ENCODE measurements around the gene CLDN9. TPM values are rescaled to one million over a fixed set of nuclear protein-coding genes. Genes with fewer than 3 reads are reported as not detected.
A peak's percentile ranks its signal among the peaks of the same experiment; 100 is the strongest.

Gene CLDN9
- polyA plus RNA-seq (not detected in 2 replicates), polyA minus RNA-seq (not detected in 2 replicates)

GRCh38 chr16:3012828-3013420, at the start of gene CLDN9:
Gene CLDN9 (plus strand): TSS chr16:3012923. CDS start chr16:3013363, 440 bp downstream.
- peaks cover 52% of the 10 kb centered on the region for H3K27me3 ChIP-seq (ENCODE audit: insufficient read depth, low read depth, low read length)
- no peak for TF ChIP-seq SMC3 (conservative IDR thresholded peaks at IDR 0.05; ENCODE audit: poor library complexity)
- TF ChIP-seq REST (IDR thresholded peaks at IDR 0.05; ENCODE audit: borderline replicate concordance): no peak
- no peak for TF ChIP-seq RAD21 (conservative IDR thresholded peaks at IDR 0.05)
- TF ChIP-seq POLR2AphosphoS5 (IDR thresholded peaks at IDR 0.05): no peak
- TF ChIP-seq CTCF (IDR thresholded peaks at IDR 0.05; ENCODE audit: poor library complexity, severe bottlenecking): no peak
- TF ChIP-seq EZH2 (IDR thresholded peaks at IDR 0.05; ENCODE audit: borderline replicate concordance, insufficient read depth, low read length, poor library complexity, severe bottlenecking): no peak
- no peak for TF ChIP-seq TAF1 (IDR thresholded peaks at IDR 0.05; ENCODE audit: low read depth)
- no peak for TF ChIP-seq EP300 (conservative IDR thresholded peaks at IDR 0.05; ENCODE audit: poor library complexity, severe bottlenecking)
- TF ChIP-seq MXI1 (conservative IDR thresholded peaks at IDR 0.05; ENCODE audit: poor library complexity, severe bottlenecking): no peak
- no peaks in the 10 kb centered on the region for H4K20me1 ChIP-seq (ENCODE audit: insufficient read depth)
- H3K9ac ChIP-seq (ENCODE audit: low read length): no peak within 1 kb of the TSS
- H3K79me2 ChIP-seq (replicated peaks; ENCODE audit: insufficient read depth, low read length): no peaks in the 10 kb centered on the region
- no peak within 1 kb of the TSS for H3K4me2 ChIP-seq (ENCODE audit: low read length)
- no peak within 1 kb of the TSS for H2AFZ ChIP-seq (ENCODE audit: low read depth, low read length)
- no peak within 1 kb of the TSS for H3K27ac ChIP-seq (ENCODE audit: low read length)
- no peak within 1 kb of the TSS for H3K4me3 ChIP-seq (ENCODE audit: low read length)
- H3K9me3 ChIP-seq (ENCODE audit: low read length): no peaks in the 10 kb centered on the region
- no peaks in the 10 kb centered on the region for H3K36me3 ChIP-seq (ENCODE audit: insufficient read depth, low read length)
- H3F3A ChIP-seq (ENCODE audit: insufficient read depth, low read length, poor library complexity, severe bottlenecking): no peaks in the 10 kb centered on the region
- no peaks in the 10 kb centered on the region for H3K9me2 ChIP-seq (ENCODE audit: insufficient read depth, low read length)

- Histone ChIP-seq H4K20me1 (ENCODE audit: insufficient read depth) (no peaks in the 10 kb centered on the region), H2AFZ (ENCODE audit: low read depth, low read length) (no peak overlapping the region), H3K4me3 (ENCODE audit: low read length) (peak overlapping the region; percentile 65), H3F3A (ENCODE audit: insufficient read depth, low read length, poor library complexity, severe bottlenecking) (no peaks in the 10 kb centered on the region), H3K27me3 (ENCODE audit: insufficient read depth, low read depth, low read length) (peaks cover 55% of the 10 kb centered on the region), H3K27ac (ENCODE audit: low read length) (no peak overlapping the region), H3K36me3 (ENCODE audit: insufficient read depth, low read length) (no peaks in the 10 kb centered on the region), H3K9me2 (ENCODE audit: insufficient read depth, low read length) (no peaks in the 10 kb centered on the region), H3K79me2 (replicated peaks; ENCODE audit: insufficient read depth, low read length) (no peaks in the 10 kb centered on the region), H3K9me3 (ENCODE audit: low read length) (no peaks in the 10 kb centered on the region), H3K4me2 (ENCODE audit: low read length) (no peak overlapping the region), H3K9ac (ENCODE audit: low read length) (peak overlapping the region; percentile 42)
- no peak for TF ChIP-seq POLR2AphosphoS5 (IDR thresholded peaks at IDR 0.05)
- no peak for TF ChIP-seq TAF1 (IDR thresholded peaks at IDR 0.05; ENCODE audit: low read depth)
- no peak for TF ChIP-seq RAD21 (conservative IDR thresholded peaks at IDR 0.05)
Observed at GRCh38 chr16:2963074-2963722, 49.5 kb upstream of the CLDN9 start.

Measured in neural cell (in vitro differentiated cells).